OCI-LY3 (cell line): ENCODE results near the gene TUBGCP3.

Experiments used
- H2AFZ ChIP-seq: fragments of 200-600, 300-600 bp; shearing (Covaris generic); 2 replicates; pipeline ENCODE4 v1.6.0; 2014; ENCODE audit warnings: antibody characterized with exemption, low read depth, low read length
- H3K27ac ChIP-seq: fragments of 200-600, 300-600 bp; sonication (generic); 2 replicates; pipeline ENCODE4 v1.5.1; 2014; ENCODE audit warnings: mild to moderate bottlenecking, low read length, moderate library complexity, mixed read lengths
- H3K27me3 ChIP-seq: fragments of 200-600, 300-600 bp; sonication (generic); 2 replicates; pipeline ENCODE4 v1.6.1; 2014; ENCODE audit warnings: low read depth, low read length, mixed read lengths
- H3K36me3 ChIP-seq: fragments of 200-600, 300-600 bp; sonication (generic); replicated peaks from 2 replicates; pipeline ENCODE3; 2014; ENCODE audit warnings: low read depth, low read length, mixed read lengths
- H3K4me1 ChIP-seq: fragments of 300-600, 200-600 bp; sonication (generic); 2 replicates; pipeline ENCODE4 v1.6.1; 2014; ENCODE audit warnings: low read length, mixed read lengths
- H3K4me2 ChIP-seq: fragments of 200-600, 300-600 bp; sonication (generic); 2 replicates; pipeline ENCODE4 v1.6.1; 2014; ENCODE audit warnings: low read length, mixed read lengths
- H3K4me3 ChIP-seq: fragments of 300-600, 200-600 bp; sonication (generic); 2 replicates; pipeline ENCODE4 v1.5.1; 2014; ENCODE audit warnings: antibody characterized with exemption, mild to moderate bottlenecking, low read length, moderate library complexity
- H3K79me2 ChIP-seq: fragments of 300-600, 200-600 bp; shearing (Covaris generic); 2 replicates; pipeline ENCODE4 v1.6.1; 2014; ENCODE audit warnings: mild to moderate bottlenecking, low read length, mixed read lengths
- H3K9ac ChIP-seq: fragments of 300-600, 200-600 bp; shearing (Covaris generic); 2 replicates; pipeline ENCODE4 v1.6.0; 2014; ENCODE audit warnings: mild to moderate bottlenecking, low read length, moderate library complexity
- H3K9me3 ChIP-seq: fragments of 200-600, 300-600 bp; shearing (Covaris generic); 2 replicates; pipeline ENCODE4 v1.6.1; 2014; ENCODE audit warnings: low read length, mixed read lengths; ENCODE audit not compliant: insufficient read depth
- H4K20me1 ChIP-seq: fragments of 200-600, 300-600 bp; sonication (generic); 2 replicates; pipeline ENCODE4 v1.6.1; 2016; ENCODE audit warnings: low read length, mixed read lengths; ENCODE audit not compliant: insufficient read depth
- CTCF ChIP-seq: fragments of 200-600, 300-600 bp; sonication (generic); IDR thresholded peaks from 2 replicates; pipeline ENCODE4 v1.5.1; 2014; ENCODE audit warnings: antibody characterized with exemption, low read length, low read depth
- EZH2phosphoT487 ChIP-seq: fragments of 200-600 bp; shearing (Covaris generic); IDR thresholded peaks from 2 replicates; pipeline ENCODE4 v1.6.1; 2018; ENCODE audit warnings: antibody characterized with exemption, mixed run types, low read depth

Gene TUBGCP3

DNA sequence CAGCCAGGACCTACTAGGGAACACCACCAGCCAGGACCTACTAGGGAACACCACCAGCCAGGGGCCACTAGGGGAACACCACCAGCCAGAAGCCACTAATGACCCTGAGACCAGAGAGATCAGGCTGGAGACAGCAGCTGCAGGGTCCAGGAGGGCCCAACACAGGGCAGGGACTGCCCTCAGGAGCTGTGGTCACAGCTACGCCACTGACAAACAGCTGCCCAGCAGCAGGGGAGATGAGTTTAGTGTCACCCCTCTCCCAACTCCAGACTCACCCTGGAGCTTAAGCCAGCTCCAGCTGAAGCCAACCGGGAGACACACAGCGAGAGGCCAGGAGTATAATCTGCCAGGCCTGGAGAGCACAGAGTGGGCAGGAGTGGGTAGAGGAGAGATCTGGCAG is 25.7 kb downstream of the TUBGCP3 start:
- H3K4me3 ChIP-seq: no peak overlapping the region
- no peaks in the 10 kb centered on the region for H3K4me1 ChIP-seq
- H3K9ac ChIP-seq: no peak overlapping the region
- H3K27me3 ChIP-seq: no peaks in the 10 kb centered on the region
- no peak for TF ChIP-seq CTCF
- no peak overlapping the region for H3K27ac ChIP-seq
- peaks cover 74% of the 10 kb centered on the region for H3K79me2 ChIP-seq
- H4K20me1 ChIP-seq: peaks cover 30% of the 10 kb centered on the region
- no peak overlapping the region for H2AFZ ChIP-seq
- no peak overlapping the region for H3K4me2 ChIP-seq
- peaks cover 62% of the 10 kb centered on the region for H3K36me3 ChIP-seq
- H3K9me3 ChIP-seq: no peaks in the 10 kb centered on the region

GRCh38 chr13:112561478-112561877 is 26.5 kb downstream of the TUBGCP3 start:
- peaks cover 30% of the 10 kb centered on the region for H4K20me1 ChIP-seq
- H3K4me2 ChIP-seq: no peak overlapping the region
- H2AFZ ChIP-seq: no peak overlapping the region
- H3K9me3 ChIP-seq: no peaks in the 10 kb centered on the region
- no peaks in the 10 kb centered on the region for H3K27me3 ChIP-seq
- no peak overlapping the region for H3K27ac ChIP-seq
- H3K79me2 ChIP-seq: peaks cover 66% of the 10 kb centered on the region
- peaks cover 63% of the 10 kb centered on the region for H3K36me3 ChIP-seq
- TF ChIP-seq EZH2phosphoT487 (no peak), CTCF (no peak)
- no peaks in the 10 kb centered on the region for H3K4me1 ChIP-seq
- no peak overlapping the region for H3K4me3 ChIP-seq
- no peak overlapping the region for H3K9ac ChIP-seq

DNA sequence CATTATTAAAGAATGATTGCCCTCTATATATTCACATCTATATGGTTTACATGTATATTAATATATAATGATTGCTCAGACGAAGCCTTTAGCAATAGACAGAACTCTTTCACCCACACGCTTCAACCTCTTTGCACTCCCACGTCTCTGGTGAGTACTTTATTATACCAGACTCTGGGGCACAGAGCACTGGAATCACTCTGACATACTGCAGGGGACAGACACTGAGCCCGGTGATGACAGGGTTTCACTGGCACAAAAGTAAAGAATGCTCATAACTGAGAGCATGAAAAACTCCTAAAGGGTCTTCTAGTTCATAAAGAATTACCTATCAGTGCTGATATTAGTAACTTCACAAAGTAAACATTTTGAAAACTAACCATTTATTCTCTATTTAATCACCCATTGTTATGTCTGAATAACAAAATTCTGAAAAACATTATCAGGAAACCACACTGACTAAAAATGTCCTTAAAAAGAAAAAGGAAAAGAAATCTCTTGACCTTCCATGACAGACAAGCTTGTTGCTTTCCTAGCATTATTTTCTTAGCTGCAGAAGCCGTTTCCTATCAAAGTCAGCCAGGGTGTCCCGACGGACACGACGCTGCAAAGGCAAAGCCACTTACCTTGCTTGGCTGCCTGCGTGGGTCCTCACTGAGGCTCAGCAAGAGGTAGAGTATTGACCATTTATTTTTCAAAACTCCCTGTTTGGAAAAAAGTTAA is 29.1 kb downstream of the TUBGCP3 start:
- TF ChIP-seq CTCF: no peak
- no peak for TF ChIP-seq EZH2phosphoT487
- Histone ChIP-seq H3K4me1 (no peaks in the 10 kb centered on the region), H3K9me3 (no peaks in the 10 kb centered on the region), H3K27me3 (no peaks in the 10 kb centered on the region), H3K36me3 (peaks cover 65% of the 10 kb centered on the region), H3K27ac (no peak overlapping the region), H4K20me1 (peaks cover 26% of the 10 kb centered on the region), H3K9ac (no peak overlapping the region), H3K4me2 (no peak overlapping the region), H3K4me3 (no peak overlapping the region), H2AFZ (no peak overlapping the region), H3K79me2 (peaks cover 49% of the 10 kb centered on the region)

GRCh38 chr13:112556600-112556999 is 31.4 kb downstream of the TUBGCP3 start:
- Histone ChIP-seq H4K20me1 (peaks cover 17% of the 10 kb centered on the region), H3K4me1 (no peaks in the 10 kb centered on the region), H2AFZ (no peak overlapping the region), H3K9me3 (no peaks in the 10 kb centered on the region), H3K4me2 (no peak overlapping the region), H3K36me3 (peaks cover 74% of the 10 kb centered on the region), H3K4me3 (no peak overlapping the region), H3K79me2 (peaks cover 35% of the 10 kb centered on the region), H3K9ac (no peak overlapping the region), H3K27me3 (no peaks in the 10 kb centered on the region), H3K27ac (no peak overlapping the region)
- TF ChIP-seq EZH2phosphoT487: no peak
- no peak for TF ChIP-seq CTCF
